Ecto neural progenitor cell (in vitro differentiated cells): ENCODE measurements around the gene TRIM60.
"Not testable (repeated sequence)": the region's sequence is repeated elsewhere in the genome, so short reads cannot be mapped to it uniquely, and the experiment has no call there.

Experiments
- DNase-seq: peaks from one replicate; pipeline ENCODE4 v3.0.0-alpha.2; 2018; ENCODE audit warnings: low spot score

TRIM60 gene

DNA sequence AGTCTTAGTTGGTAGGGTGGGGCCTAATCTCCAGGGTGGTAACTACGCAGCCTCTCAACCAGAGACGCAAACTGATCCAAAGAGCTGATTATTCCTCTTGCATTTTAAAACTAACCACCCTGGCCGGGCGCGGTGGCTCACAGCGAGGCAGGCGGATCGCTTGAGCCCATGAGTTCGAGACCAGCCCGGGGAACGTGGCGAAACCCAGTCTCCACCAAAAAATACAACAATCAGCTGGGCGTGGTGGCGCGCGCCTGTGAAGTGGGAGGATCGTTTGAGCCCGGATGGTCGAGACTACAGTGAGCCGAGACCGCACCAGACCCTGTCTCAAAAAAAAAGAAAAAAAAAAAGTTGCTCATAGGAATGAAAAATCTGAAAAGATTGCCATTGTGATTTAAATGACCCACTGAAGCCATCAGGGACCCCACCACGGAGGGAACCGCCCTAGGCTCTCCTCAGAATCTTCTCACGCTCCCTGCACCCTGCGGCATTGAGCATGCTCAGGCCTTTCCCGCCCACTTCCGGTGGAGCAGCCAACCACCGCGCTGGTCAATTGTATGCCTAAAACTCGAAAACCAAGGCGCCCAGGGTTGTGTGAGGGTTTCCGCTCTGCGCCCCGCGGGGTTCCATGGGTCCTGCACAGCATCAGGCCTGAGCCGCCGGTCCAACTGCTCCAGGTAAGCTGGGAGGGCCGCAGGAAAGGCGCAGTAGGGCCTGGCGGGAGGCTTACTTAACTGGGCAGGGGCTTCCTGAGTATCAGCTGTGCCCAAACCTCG, at the start of gene TRIM60:
TSS of gene TRIM60 (plus strand) at position 564 of the 776 bp plus-strand sequence. CDS start 8,074 bp downstream, outside the sequence.
- no peak for DNase-seq

GRCh38 chr4:164989471-164989870, 42.3 kb upstream of the TRIM60 start:
- no peak for DNase-seq

DNA sequence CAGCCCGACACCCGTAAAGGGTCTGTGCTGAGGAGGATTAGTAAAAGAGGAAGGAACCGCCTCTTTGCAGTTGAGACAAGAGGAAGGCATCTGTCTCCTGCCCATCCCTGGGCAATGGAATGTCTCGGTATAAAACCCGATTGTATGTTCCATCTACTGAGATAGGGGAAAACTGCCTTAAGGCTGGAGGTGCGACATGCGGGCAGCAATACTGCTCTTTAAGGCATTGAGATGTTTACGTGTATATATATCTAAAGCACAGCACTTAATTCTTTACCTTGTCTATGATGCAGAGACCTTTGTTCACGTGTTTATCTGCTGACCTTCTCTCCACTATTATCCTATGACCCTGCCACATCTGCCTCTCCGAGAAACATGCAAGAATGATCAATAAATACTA, 41.0 kb upstream of the TRIM60 start:
- not testable (repeated sequence) for DNase-seq

GRCh38 chr4:164996123-164996522, 35.7 kb upstream of the TRIM60 start:
- DNase-seq, result not testable (repeated sequence)

DNA sequence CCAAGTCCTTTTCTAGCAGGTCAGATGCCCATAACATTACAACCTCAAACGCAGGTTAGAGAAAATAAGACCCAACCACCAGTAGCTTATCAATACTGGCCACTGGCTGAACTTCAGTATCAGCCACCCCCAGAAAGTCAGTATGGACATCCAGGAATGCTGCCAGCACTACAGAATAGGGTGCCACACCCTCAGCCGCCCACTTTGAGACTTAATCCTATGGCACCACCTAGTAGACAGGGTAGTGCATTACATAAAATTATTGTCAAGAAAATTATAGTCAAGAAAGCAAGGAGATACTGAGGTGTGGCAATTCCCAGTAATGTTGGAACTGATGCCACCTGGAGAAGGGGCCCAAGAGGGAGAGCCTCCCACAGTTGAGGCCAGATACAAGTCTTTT, 34.5 kb upstream of the TRIM60 start:
- DNase-seq, result no peak

- no peak for DNase-seq
Observed at GRCh38 chr4:164997941-164998340, 33.9 kb upstream of the TRIM60 start.

- not testable (repeated sequence) for DNase-seq
Observed at GRCh38 chr4:164998526-164999080, 33.2 kb upstream of the TRIM60 start.

- not testable (repeated sequence) for DNase-seq
Observed at GRCh38 chr4:165001957-165002356, 29.8 kb upstream of the TRIM60 start.

- no peak for DNase-seq
Observed at GRCh38 chr4:165005352-165005925, 26.4 kb upstream of the TRIM60 start.

- DNase-seq, result no peak
Observed at GRCh38 chr4:165006456-165006855, 25.3 kb upstream of the TRIM60 start.

- no peak for DNase-seq
Observed at GRCh38 chr4:165006886-165007285, 24.9 kb upstream of the TRIM60 start.

DNA sequence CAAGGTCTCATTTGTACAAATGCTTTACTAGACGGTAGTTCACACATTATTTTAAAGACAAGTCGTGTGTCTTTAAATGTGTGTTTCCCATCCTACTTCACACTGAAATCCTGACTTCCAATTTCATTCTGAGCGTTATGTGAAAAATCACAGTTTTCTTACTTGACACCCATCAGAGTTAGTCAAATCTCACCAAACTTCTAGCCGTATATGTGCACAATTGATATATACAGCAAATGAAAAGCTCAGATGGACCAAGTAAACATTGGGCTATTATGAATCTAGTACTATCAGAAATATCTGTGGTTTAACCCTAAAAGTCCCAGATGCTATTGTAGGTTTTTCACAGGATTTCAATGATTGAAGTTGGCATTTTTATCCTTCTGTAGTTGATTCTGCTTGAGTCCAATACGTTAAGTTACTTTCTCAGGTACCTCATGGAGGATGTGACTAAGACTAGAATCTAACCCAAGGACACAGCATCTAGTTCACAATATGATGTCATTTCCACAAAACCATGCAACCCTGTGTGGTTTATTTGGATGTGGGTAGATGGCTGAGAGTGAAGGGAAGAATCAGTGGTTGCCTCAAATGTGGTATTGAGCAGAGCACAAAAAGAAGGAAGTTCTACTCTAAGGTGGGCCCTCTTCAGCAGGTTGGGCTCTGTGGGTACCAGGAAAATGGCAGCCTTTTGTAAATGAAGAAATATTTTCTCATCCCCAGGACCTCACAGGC, 22.1 kb upstream of the TRIM60 start:
- no peak for DNase-seq

GRCh38 chr4:165010487-165010886, 21.3 kb upstream of the TRIM60 start:
- DNase-seq, result no peak

GRCh38 chr4:165010991-165011390, 20.8 kb upstream of the TRIM60 start:
- DNase-seq, result no peak

GRCh38 chr4:165011403-165011802, 20.4 kb upstream of the TRIM60 start:
- DNase-seq, result no peak

GRCh38 chr4:165013691-165014090, 18.1 kb upstream of the TRIM60 start:
- no peak for DNase-seq

GRCh38 chr4:165016971-165017370, 14.8 kb upstream of the TRIM60 start:
- peak; percentile 51 for DNase-seq

GRCh38 chr4:165019995-165020394, 11.8 kb upstream of the TRIM60 start:
- DNase-seq, result not testable (repeated sequence)

- DNase-seq, result not testable (repeated sequence)
Observed at GRCh38 chr4:165025782-165026181, 6.0 kb upstream of the TRIM60 start.

DNA sequence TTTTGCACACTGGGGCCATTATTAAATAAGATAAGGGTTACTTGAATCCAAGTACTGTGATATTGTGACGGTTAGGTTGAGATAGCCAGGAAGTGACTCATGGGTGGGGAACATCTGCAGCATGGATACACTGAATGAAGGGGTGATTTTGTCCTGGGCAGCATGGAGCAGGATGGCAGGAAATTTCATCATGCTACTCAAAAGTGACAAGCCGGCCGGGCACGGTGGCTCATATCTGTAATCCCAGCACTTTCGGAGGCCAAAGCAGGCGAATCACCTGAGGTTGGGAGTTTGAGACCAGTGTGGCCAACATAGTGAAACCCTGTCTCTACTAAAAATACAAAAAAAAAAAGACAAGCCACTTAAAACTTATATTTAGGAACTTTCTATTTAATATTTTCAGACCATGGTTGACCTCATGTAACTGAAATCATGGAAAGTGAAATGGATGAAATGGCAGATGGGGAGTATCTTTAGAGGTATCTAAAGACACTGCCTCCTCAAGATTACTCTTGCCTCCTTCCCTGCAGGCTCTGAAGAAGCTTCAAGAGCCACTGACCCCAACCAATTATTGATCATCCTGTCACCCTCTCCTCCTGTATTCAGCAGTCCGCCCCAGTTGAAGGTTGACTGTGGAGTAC, 3.9 kb upstream of the TRIM60 start:
- DNase-seq, result no peak

DNA sequence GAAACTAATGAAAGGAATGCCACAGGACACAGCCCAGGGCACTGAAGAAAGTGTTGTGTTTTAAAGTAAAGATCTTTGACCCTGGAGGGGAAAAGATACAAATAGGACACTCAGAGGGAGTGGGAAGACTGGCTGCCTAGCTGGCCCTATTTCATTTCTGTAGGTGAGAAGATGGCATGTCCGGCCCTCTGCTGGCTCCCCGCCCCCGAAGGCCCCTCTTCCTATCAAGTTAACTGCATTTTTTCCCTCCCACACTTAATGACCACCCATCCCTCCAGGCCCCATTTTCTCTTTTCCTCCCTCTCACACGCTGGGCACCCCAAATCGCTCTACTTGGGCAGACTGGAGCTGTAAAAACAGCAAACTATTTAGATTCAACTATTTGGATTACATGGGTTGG, 16.4 kb downstream of the TRIM60 start:
- DNase-seq, result no peak

DNA sequence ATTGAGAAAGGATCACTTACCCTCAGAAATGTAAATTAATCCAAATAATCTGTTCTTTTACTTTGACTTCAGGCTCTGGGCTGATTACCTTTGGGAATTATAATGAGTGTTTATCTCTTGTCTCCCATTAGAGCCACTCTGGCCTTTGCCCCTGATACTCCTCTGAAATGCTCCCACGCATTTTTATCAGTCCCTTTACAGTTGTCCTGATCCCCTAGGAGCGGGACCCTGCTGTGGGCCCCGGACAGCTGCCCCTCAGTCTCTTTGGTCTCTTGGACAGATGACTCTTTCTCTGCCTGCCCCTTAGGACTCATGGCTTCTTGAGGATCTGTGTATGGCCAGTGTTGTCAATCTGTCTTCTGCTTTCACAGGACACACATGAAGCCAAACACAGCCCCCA, 20.8 kb downstream of the TRIM60 start:
- no peak for DNase-seq
